Placental pericyte (primary cell): ENCODE data around the gene SDR42E1. TPM values are rescaled to one million over a fixed set of nuclear protein-coding genes. Genes with fewer than 3 reads are reported as not detected.

Experiments
- total RNA-seq: library from RNA; depleted of rRNA; stranded (reverse); fragments of >200 nt; gene quantifications from 2 replicates; pipeline ENCODE4 v1.2.3, GENCODE V29; 2012

Gene SDR42E1
- 0.22 and 1.3 TPM in 2 replicates for total RNA-seq

GRCh38 chr16:82011199-82011641, at the start of gene SDR42E1:
Gene SDR42E1, minus strand, starts transcription at chr16:82011470. Its CDS starts 10,612 bp downstream, at chr16:82000858.

GRCh38 chr16:82034981-82035612, 23.8 kb upstream of the SDR42E1 start, which contains the start of gene HSD17B2:
Gene HSD17B2, plus strand, starts transcription at chr16:82035253. Its CDS starts 172 bp downstream, at chr16:82035425.

Other genes starting within 250 kb of the SDR42E1 start
- gene PLCG2, start 232.2 kb downstream of the SDR42E1 start, total RNA-seq: 0.72 and 0.88 TPM in 2 replicates
- 19.6 and 120 TPM in 2 replicates for gene HSD17B2, start 23.8 kb upstream of the SDR42E1 start, total RNA-seq
- gene MPHOSPH6, start 158.8 kb upstream of the SDR42E1 start, total RNA-seq: 26.9 and 51.4 TPM in 2 replicates